Measurements from ENCODE around the gene ZNF335.

DNA sequence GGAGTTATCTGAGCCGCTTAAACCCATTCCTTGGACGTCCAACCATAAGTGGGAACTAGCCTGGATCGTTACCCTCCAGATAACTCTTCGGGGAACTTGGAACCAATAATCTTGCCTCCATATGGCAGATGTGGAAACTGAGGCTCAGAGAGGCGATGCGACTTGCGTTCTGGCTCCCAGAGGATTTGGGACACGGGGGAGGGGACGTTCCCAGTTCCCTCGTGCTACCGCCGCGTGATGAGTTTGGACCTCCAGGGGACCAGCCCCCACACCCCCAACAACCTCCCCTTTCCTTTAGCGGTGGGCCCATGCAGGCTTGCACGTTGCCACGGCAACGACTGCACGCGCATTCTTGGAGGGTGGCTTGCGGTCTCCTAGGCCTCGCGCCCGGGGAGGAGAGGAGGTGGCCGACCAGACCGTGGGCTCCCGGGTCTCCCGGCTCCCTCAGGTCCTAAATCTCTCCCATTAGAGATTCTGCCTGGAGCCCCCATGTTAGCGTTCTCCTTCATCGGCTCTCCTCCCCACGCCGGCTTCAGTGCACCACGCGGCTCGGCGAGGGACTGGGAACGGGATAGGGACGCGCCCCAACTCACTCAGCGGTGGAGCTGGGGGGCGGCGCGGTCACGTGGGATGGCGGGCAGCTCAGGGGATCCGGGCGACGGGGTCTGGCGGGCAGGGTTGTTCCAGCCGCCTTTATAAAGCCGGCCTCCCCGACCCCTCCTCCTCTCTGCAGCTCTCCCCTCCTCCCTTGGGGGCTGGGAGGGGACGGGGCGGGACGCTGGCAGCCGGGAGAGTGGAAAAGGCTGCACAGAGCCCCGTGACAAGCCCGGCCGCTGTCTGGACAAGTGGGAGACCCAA lies 60.3 kb downstream of the ZNF335 start, which contains the start of gene PLTP:
- TF ChIP-seq POLR2A (IDR thresholded peaks at IDR 0.05; ENCODE audit: low read depth, low read length) = no peak
- no peak for TF ChIP-seq POLR2AphosphoS5 (IDR thresholded peaks at IDR 0.05; ENCODE audit: low read depth, low read length)
